T-helper 1 cell treated with Interleukin-12 subunit alpha and Interleukin-12 subunit beta and Interleukin-4 antibody, amounts not matched to agents 30 μg/mL and 1 μg/mL, for 36 hours (primary cell): ENCODE results near the gene BST2.

ENCODE experiments used
- H3K27ac Mint-ChIP-seq: one replicate; pipeline ENCODE4 v1.8.0; 2021; ENCODE audit warnings: mild to moderate bottlenecking, mixed read lengths
- H3K27me3 Mint-ChIP-seq: one replicate; pipeline ENCODE4 v1.8.0; 2021; ENCODE audit warnings: low read depth, mixed read lengths
- H3K36me3 Mint-ChIP-seq: one replicate; pipeline ENCODE4 v1.8.0; 2021; ENCODE audit warnings: low read depth, mixed read lengths
- H3K4me1 Mint-ChIP-seq: one replicate; pipeline ENCODE4 v1.8.0; 2021; ENCODE audit warnings: low read depth, mixed read lengths
- H3K4me3 Mint-ChIP-seq: one replicate; pipeline ENCODE4 v1.8.0; 2021; ENCODE audit warnings: mild to moderate bottlenecking, moderate library complexity, mixed read lengths
- H3K9me3 Mint-ChIP-seq: one replicate; pipeline ENCODE4 v1.8.0; 2021; ENCODE audit warnings: mixed read lengths

The BST2 gene

GRCh38 chr19:17429641-17430113 is 24.2 kb upstream of the BST2 start:
- peaks cover 5% of the 10 kb centered on the region for H3K4me1 Mint-ChIP-seq
- no peaks in the 10 kb centered on the region for H3K36me3 Mint-ChIP-seq
- H3K27me3 Mint-ChIP-seq = no peaks in the 10 kb centered on the region
- H3K9me3 Mint-ChIP-seq = no peaks in the 10 kb centered on the region
- no peak overlapping the region for H3K4me3 Mint-ChIP-seq
- H3K27ac Mint-ChIP-seq = no peak overlapping the region

- Mint-ChIP-seq H3K4me1 (peaks cover 6% of the 10 kb centered on the region), H3K27me3 (no peaks in the 10 kb centered on the region), H3K9me3 (no peaks in the 10 kb centered on the region), H3K36me3 (peaks cover 2% of the 10 kb centered on the region), H3K4me3 (no peak overlapping the region), H3K27ac (no peak overlapping the region)
These were observed 19.4 kb upstream of the BST2 start for GRCh38 chr19:17424743-17425365.

GRCh38 chr19:17423429-17424208 is 18.2 kb upstream of the BST2 start:
- Mint-ChIP-seq H3K4me3 (no peak overlapping the region), H3K27ac (no peak overlapping the region), H3K9me3 (no peaks in the 10 kb centered on the region)

GRCh38 chr19:17421942-17422341 is 16.5 kb upstream of the BST2 start:
- Mint-ChIP-seq H3K4me1 (peaks cover 16% of the 10 kb centered on the region), H3K4me3 (no peak overlapping the region), H3K27me3 (no peaks in the 10 kb centered on the region), H3K36me3 (peaks cover 7% of the 10 kb centered on the region), H3K9me3 (no peaks in the 10 kb centered on the region), H3K27ac (no peak overlapping the region)

More at GRCh38 chr19:17423429-17424208, 18.2 kb upstream of the BST2 start:
- H3K4me1 Mint-ChIP-seq = peaks cover 16% of the 10 kb centered on the region
- no peaks in the 10 kb centered on the region for H3K27me3 Mint-ChIP-seq
- H3K36me3 Mint-ChIP-seq = peaks cover 5% of the 10 kb centered on the region

- H3K27me3 Mint-ChIP-seq = no peaks in the 10 kb centered on the region
- H3K4me3 Mint-ChIP-seq = peak overlapping the region; percentile 90
- peaks cover 13% of the 10 kb centered on the region for H3K36me3 Mint-ChIP-seq
- peak overlapping the region; percentile 84 for H3K27ac Mint-ChIP-seq
- no peaks in the 10 kb centered on the region for H3K9me3 Mint-ChIP-seq
- H3K4me1 Mint-ChIP-seq = peaks cover 16% of the 10 kb centered on the region
These were observed 15.1 kb upstream of the BST2 start for GRCh38 chr19:17420475-17420924.

- Mint-ChIP-seq H3K27ac (peak within 1 kb of the TSS; percentile 92), H3K27me3 (no peaks in the 10 kb centered on the region), H3K9me3 (no peaks in the 10 kb centered on the region), H3K36me3 (peaks cover 19% of the 10 kb centered on the region), H3K4me1 (peaks cover 16% of the 10 kb centered on the region), H3K4me3 (peak within 1 kb of the TSS; percentile 90)
These were observed 14.4 kb upstream of the BST2 start, which contains the start of gene MVB12A for GRCh38 chr19:17419621-17420474. MVB12A (plus strand) TSS chr19:17420047; CDS start chr19:17420136, 89 bp downstream.

GRCh38 chr19:17419154-17419620 is 13.8 kb upstream of the BST2 start:
- H3K4me1 Mint-ChIP-seq = peaks cover 14% of the 10 kb centered on the region
- peaks cover 23% of the 10 kb centered on the region for H3K36me3 Mint-ChIP-seq
- H3K27ac Mint-ChIP-seq = peak overlapping the region; percentile 92
- peak overlapping the region; percentile 90 for H3K4me3 Mint-ChIP-seq
- H3K27me3 Mint-ChIP-seq = no peaks in the 10 kb centered on the region
- H3K9me3 Mint-ChIP-seq = no peaks in the 10 kb centered on the region

- Mint-ChIP-seq H3K4me3 (peak overlapping the region; percentile 90), H3K36me3 (peaks cover 23% of the 10 kb centered on the region), H3K9me3 (no peaks in the 10 kb centered on the region), H3K4me1 (peaks cover 14% of the 10 kb centered on the region), H3K27me3 (no peaks in the 10 kb centered on the region), H3K27ac (peak overlapping the region; percentile 92)
These were observed 13.3 kb upstream of the BST2 start for GRCh38 chr19:17418710-17419109.

- Mint-ChIP-seq H3K4me1 (peaks cover 17% of the 10 kb centered on the region), H3K27ac (no peak overlapping the region), H3K36me3 (peaks cover 36% of the 10 kb centered on the region), H3K4me3 (no peak overlapping the region), H3K27me3 (no peaks in the 10 kb centered on the region), H3K9me3 (no peaks in the 10 kb centered on the region)
These were observed 9.7 kb upstream of the BST2 start for GRCh38 chr19:17415121-17415520.

- Mint-ChIP-seq H3K4me1 (peaks cover 11% of the 10 kb centered on the region), H3K27ac (no peak overlapping the region), H3K9me3 (no peaks in the 10 kb centered on the region), H3K36me3 (peaks cover 33% of the 10 kb centered on the region), H3K4me3 (no peak overlapping the region), H3K27me3 (no peaks in the 10 kb centered on the region)
These were observed 8.7 kb upstream of the BST2 start for GRCh38 chr19:17414097-17414496.

- Mint-ChIP-seq H3K4me1 (peaks cover 16% of the 10 kb centered on the region), H3K9me3 (no peaks in the 10 kb centered on the region), H3K27ac (no peak overlapping the region), H3K4me3 (no peak overlapping the region), H3K27me3 (no peaks in the 10 kb centered on the region), H3K36me3 (peaks cover 30% of the 10 kb centered on the region)
These were observed 6.4 kb upstream of the BST2 start for GRCh38 chr19:17411801-17412200.

- H3K4me3 Mint-ChIP-seq = peak overlapping the region; percentile 31
- H3K4me1 Mint-ChIP-seq = peaks cover 28% of the 10 kb centered on the region
- H3K27ac Mint-ChIP-seq = no peak overlapping the region
- no peaks in the 10 kb centered on the region for H3K27me3 Mint-ChIP-seq
- H3K9me3 Mint-ChIP-seq = no peaks in the 10 kb centered on the region
- H3K36me3 Mint-ChIP-seq = peaks cover 22% of the 10 kb centered on the region
These were observed 4.6 kb upstream of the BST2 start for GRCh38 chr19:17409990-17410389.

GRCh38 chr19:17406887-17407196 is 1.4 kb upstream of the BST2 start:
- H3K9me3 Mint-ChIP-seq = no peaks in the 10 kb centered on the region
- no peaks in the 10 kb centered on the region for H3K27me3 Mint-ChIP-seq
- H3K4me3 Mint-ChIP-seq = peak overlapping the region; percentile 88
- peak overlapping the region; percentile 74 for H3K27ac Mint-ChIP-seq
- peaks cover 20% of the 10 kb centered on the region for H3K36me3 Mint-ChIP-seq
- peaks cover 33% of the 10 kb centered on the region for H3K4me1 Mint-ChIP-seq
